Esophagus muscularis mucosa (tissue), 4 donors: ENCODE data around the gene POU2F1. TPM values are rescaled to one million over a fixed set of nuclear protein-coding genes. Genes with fewer than 3 reads are reported as not detected.

Experiments
- DNase-seq: peaks from one replicate; pipeline ENCODE4 v3.0.0-alpha.2; 2017; ENCODE audit errors: extremely low spot score
- H3K27ac ChIP-seq, 4 donors: fragments of 200-600 bp; sonication (generic); replicated peaks in 1 of 4; 1 replicate in 3 of 4; 2 replicates in 1 of 4; pipeline ENCODE4 v1.5.1; 2016 to 2019; ENCODE audit warnings: mild to moderate bottlenecking in 1 of 4
- H3K27me3 ChIP-seq, 4 donors: fragments of 200-600 bp; sonication (generic); one replicate each; pipeline versions ENCODE4 v1.5.1 to v1.6.0; 2016 to 2019
- H3K36me3 ChIP-seq, 4 donors: fragments of 200-600 bp; sonication (generic); one replicate each; pipeline ENCODE4 v1.5.1; 2016 to 2019
- H3K4me1 ChIP-seq, 4 donors: fragments of 200-600 bp; sonication (generic); one replicate each; pipeline ENCODE4 v1.5.1; 2016 to 2019
- H3K4me3 ChIP-seq, 4 donors: fragments of 200-600 bp; sonication (generic); 1 replicate in 2 of 4; 2 replicates in 2 of 4; pipeline ENCODE4 v1.5.1; 2016 to 2019; ENCODE audit warnings: mild to moderate bottlenecking in 4 of 4, moderate library complexity in 1 of 4
- H3K9me3 ChIP-seq, 4 donors: fragments of 200-600 bp; sonication (generic); 1 replicate in 3 of 4; 2 replicates in 1 of 4; pipeline ENCODE4 v1.5.1; 2016 to 2019
- EP300 ChIP-seq: sonication (generic); formaldehyde crosslinking; IDR thresholded peaks from one replicate; pipeline ENCODE4 v1.6.1; 2017; ENCODE audit warnings: antibody characterized with exemption
- POLR2A ChIP-seq: fragments of 450-650 bp; IDR thresholded peaks from one replicate; pipeline ENCODE4 v1.6.1; 2017; ENCODE audit warnings: antibody characterized with exemption, moderate library complexity, mild to moderate bottlenecking, low read depth
- POLR2AphosphoS5 ChIP-seq, 2 donors: sonication (generic); formaldehyde crosslinking; IDR thresholded peaks; one replicate each; pipeline ENCODE4 v1.6.1; 2017; ENCODE audit warnings: antibody characterized with exemption in 2 of 2
- WGBS: methylation state at CpG from one replicate; pipeline ENCODE4 v1.1.5; 2018; 5-methylcytosine and 5-hydroxymethylcytosine counted together
- intact Hi-C: fragments of 100-400 bp; cut with DNase I; formaldehyde crosslinking; loops from one replicate; pipeline ENCODE4 v1.15.1; 2023
- total RNA-seq, 4 donors: library from RNA; depleted of rRNA; stranded (reverse); fragments of >200 nt; gene quantifications; one replicate each; pipeline versions ENCODE4 v1.1.0 to v1.2.1, GENCODE V29; 2016
- TF ChIP-seq, protein P1 (sequence below), 3 experiments: fragments of 200-600 bp in 2 of 3; fragments of 450-650 bp in 1 of 3; sonication (generic) in 2 of 3; IDR thresholded peaks; one replicate each; pipeline ENCODE4 v1.5.1; 2017 to 2019; ENCODE audit warnings: antibody characterized with exemption in 3 of 3, mild to moderate bottlenecking in 2 of 3, moderate library complexity in 1 of 3

POU2F1 gene
- total RNA-seq, 4 donors from 2014 or later = 7.3 to 13.4 (median 10.4) TPM

DNA sequence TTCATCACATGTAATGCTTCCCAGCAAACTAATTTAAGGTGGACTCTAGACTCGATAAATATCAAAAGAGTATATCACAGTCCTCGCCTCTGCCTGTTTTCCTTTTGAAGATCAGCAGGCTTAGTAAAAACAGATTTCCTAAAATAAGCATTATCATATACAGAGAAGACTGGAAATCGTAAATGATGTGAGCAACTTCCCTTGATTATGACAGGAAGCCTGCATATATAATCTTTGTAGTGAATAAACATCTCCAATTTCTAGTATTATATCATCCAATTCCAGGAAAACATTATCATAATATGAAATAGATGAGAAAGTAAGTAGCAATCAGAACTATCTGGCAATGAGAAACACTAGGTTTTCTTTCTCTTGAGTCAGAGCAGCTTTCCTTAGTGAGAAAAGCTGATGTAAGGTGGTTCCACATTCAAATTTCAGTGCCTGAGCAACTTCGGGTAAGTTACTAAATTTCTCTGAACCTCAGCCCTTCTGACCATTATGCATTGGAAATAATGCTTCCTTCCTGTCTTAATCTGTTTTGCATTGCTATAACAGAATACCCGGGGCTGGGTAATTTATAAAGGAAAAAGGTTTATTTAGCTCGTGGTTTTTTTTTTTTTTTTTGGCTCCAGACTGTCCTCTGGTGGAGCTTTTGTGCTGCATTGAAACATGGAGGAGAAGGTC lies 12.6 kb upstream of the POU2F1 start:
- no peaks in the 10 kb centered on the region for H3K36me3 ChIP-seq
- no peaks in the 10 kb centered on the region for H3K27me3 ChIP-seq
- intact Hi-C loops = no loop called here
- H3K27ac ChIP-seq = no peak overlapping the region
- TF ChIP-seq, protein P1, sequence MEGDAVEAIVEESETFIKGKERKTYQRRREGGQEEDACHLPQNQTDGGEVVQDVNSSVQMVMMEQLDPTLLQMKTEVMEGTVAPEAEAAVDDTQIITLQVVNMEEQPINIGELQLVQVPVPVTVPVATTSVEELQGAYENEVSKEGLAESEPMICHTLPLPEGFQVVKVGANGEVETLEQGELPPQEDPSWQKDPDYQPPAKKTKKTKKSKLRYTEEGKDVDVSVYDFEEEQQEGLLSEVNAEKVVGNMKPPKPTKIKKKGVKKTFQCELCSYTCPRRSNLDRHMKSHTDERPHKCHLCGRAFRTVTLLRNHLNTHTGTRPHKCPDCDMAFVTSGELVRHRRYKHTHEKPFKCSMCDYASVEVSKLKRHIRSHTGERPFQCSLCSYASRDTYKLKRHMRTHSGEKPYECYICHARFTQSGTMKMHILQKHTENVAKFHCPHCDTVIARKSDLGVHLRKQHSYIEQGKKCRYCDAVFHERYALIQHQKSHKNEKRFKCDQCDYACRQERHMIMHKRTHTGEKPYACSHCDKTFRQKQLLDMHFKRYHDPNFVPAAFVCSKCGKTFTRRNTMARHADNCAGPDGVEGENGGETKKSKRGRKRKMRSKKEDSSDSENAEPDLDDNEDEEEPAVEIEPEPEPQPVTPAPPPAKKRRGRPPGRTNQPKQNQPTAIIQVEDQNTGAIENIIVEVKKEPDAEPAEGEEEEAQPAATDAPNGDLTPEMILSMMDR (IDR thresholded peaks at IDR 0.05) = peak in 1 of 3 experiments; percentile 15
- TF ChIP-seq POLR2AphosphoS5 (IDR thresholded peaks at IDR 0.05) = no peak
- DNase-seq = no peak
- peaks cover 0 to 18% (median 9%) of the 10 kb centered on the region in 4 donors for H3K4me1 ChIP-seq
- no peak overlapping the region for H3K4me3 ChIP-seq
- WGBS = 51% methylated on average over 6 of the region's 6 CpGs
- peaks cover 0 to 9% (median 3%) of the 10 kb centered on the region in 4 donors for H3K9me3 ChIP-seq

DNA sequence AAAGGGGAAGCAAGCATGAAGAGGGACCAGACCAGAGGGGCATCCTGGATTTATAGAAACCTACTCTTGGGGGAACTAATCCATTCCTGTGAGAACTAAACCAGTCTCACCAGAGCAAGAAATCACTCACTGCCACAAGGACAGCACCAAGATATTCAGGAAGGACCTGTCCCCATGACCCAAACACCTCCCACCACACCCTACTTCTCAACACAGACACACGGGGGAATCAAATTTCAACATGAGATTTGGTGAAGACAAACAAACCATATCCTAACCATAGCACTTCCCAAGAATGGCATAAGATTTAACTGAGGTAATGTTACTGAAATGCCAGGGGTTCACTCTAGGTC lies 12.1 kb upstream of the POU2F1 start:
- Histone ChIP-seq H3K36me3 (no peaks in the 10 kb centered on the region), H3K4me3 (no peak overlapping the region), H3K4me1 (peaks cover 0 to 18% (median 9%) of the 10 kb centered on the region in 4 donors), H3K27ac (no peak overlapping the region), H3K9me3 (peaks cover 0 to 9% (median 3%) of the 10 kb centered on the region in 4 donors), H3K27me3 (no peaks in the 10 kb centered on the region)
- WGBS = 77% methylated on average over 1 of the region's 1 CpG
- intact Hi-C loops = no loop called here
- TF ChIP-seq, protein P1 (IDR thresholded peaks at IDR 0.05) = peak in 1 of 3 experiments; percentile 0
- no peak for TF ChIP-seq EP300
- DNase-seq = no peak

DNA sequence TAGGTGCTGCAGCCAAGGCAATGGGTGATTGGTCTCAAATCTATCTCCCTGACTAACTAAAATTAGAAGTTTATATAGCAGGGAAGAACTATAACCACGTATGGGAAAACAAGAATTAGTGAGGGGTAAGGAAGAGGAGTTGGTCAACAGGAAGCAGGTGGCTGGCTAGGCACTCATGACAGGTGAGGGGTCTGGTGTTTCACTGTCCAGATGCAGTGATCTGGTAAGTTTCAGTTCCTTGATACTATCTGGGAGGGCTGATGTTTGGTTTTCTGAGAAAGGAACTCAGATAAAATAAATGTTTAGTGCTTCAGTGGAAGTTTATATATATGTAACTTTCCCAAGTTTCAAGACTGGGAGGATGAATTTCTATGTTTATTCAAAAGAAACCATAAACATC lies 11.6 kb upstream of the POU2F1 start:
- H3K27ac ChIP-seq = no peak overlapping the region
- H3K36me3 ChIP-seq = no peaks in the 10 kb centered on the region
- no peak overlapping the region for H3K4me3 ChIP-seq
- peaks cover 0 to 18% (median 9%) of the 10 kb centered on the region in 4 donors for H3K4me1 ChIP-seq
- TF ChIP-seq EP300 (no peak), POLR2AphosphoS5 (IDR thresholded peaks at IDR 0.05) (no peak), POLR2A (no peak)
- TF ChIP-seq, protein P1 (IDR thresholded peaks at IDR 0.05) = no peak
- H3K27me3 ChIP-seq = no peaks in the 10 kb centered on the region
- WGBS = 91% methylated on average over 1 of the region's 1 CpG
- H3K9me3 ChIP-seq = peaks cover 0 to 9% (median 3%) of the 10 kb centered on the region in 4 donors
- intact Hi-C loops = no loop called here
- DNase-seq = no peak

DNA sequence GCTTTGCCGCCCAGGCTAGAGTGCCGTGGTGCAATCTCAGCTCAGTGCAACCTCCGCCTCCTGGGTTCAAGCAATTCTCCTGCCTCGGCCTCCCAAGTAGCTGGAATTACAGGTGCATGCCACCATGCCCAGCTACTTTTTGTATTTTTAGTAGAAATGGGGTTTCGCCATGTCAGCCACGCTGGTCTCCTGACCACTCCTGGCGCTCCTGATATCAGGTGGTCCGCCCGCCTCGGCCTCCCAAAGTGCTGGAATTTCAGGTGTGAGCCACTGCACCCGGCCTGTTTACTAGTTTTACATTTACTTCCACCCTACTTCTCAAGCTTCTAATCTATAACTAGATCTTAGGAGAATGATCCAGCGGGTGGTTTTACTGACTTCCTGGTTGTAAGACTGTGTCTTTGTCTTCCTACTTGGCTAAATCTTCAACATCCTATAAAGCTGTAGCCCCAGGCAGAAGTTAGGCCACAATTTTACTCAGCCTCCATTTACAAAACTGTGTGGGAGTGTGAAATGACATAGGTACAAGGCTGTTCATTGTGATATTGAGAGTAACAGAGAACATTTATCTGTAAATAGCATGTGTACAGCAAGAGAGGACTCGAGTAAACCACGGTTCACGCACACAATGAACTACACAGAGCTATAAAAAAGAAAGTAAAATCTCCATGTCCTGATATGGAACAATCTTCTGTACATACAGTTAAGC lies 9.6 kb upstream of the POU2F1 start:
- intact Hi-C loops = no loop called here
- no peaks in the 10 kb centered on the region for H3K36me3 ChIP-seq
- no peak for DNase-seq
- TF ChIP-seq EP300 = no peak
- no peak for TF ChIP-seq POLR2A
- no peak for TF ChIP-seq POLR2AphosphoS5 (IDR thresholded peaks at IDR 0.05)
- TF ChIP-seq, protein P1 (IDR thresholded peaks at IDR 0.05) = no peak
- no peaks in the 10 kb centered on the region for H3K27me3 ChIP-seq
- WGBS = 93% methylated on average over 15 of the region's 15 CpGs
- H3K9me3 ChIP-seq = peaks cover 0 to 4% (median 0%) of the 10 kb centered on the region in 4 donors
- no peak overlapping the region for H3K4me3 ChIP-seq
- H3K27ac ChIP-seq = no peak overlapping the region
- H3K4me1 ChIP-seq = peaks cover 0 to 18% (median 9%) of the 10 kb centered on the region in 4 donors
